ENCODE results near the gene FAM163B.

Gene FAM163B

GRCh38 chr9:133528876-133529241 is 80.3 kb downstream of the FAM163B start:
- Histone ChIP-seq H3K79me1 (ENCODE audit: low read length) (peaks cover 13% of the 10 kb centered on the region), H3K18ac (ENCODE audit: low read length) (no peak overlapping the region), H2AK5ac (ENCODE audit: low read length) (no peak overlapping the region), H2BK12ac (ENCODE audit: low read length) (peak overlapping the region; percentile 20), H3K27ac (ENCODE audit: low read depth, low read length) (no peak overlapping the region), H2BK5ac (ENCODE audit: low read depth, low read length, poor library complexity) (no peak overlapping the region), H3K4me1 (ENCODE audit: control insufficient read depth in 1 of 2, insufficient read depth in 2 of 2, low read length in 2 of 2) (peaks cover 33 to 38% of the 10 kb centered on the region in 2 experiments), H3K9ac (ENCODE audit: low read length) (no peak overlapping the region), H3K4me2 (ENCODE audit: low read length) (no peak overlapping the region), H3K4ac (ENCODE audit: low read depth, low read length) (no peak overlapping the region), H4K91ac (ENCODE audit: low read depth, low read length) (peak overlapping the region; percentile 46), H3K36me3 (ENCODE audit: control insufficient read depth in 1 of 2, insufficient read depth in 2 of 2, low read length in 2 of 2) (no peaks in the 10 kb centered on the region), H4K8ac (ENCODE audit: low read depth, low read length) (no peak overlapping the region), H3K23ac (ENCODE audit: low read length) (no peak overlapping the region), H2BK120ac (ENCODE audit: insufficient read depth, low read length, poor library complexity) (no peak overlapping the region), H3K9me3 (ENCODE audit: insufficient read depth, low read depth, low read length) (no peaks in the 10 kb centered on the region), H3K79me2 (ENCODE audit: control insufficient read depth, insufficient read depth, low read length, poor library complexity) (no peaks in the 10 kb centered on the region), H2AFZ (ENCODE audit: insufficient read depth, low read length, poor library complexity) (no peak overlapping the region), H3K4me3 (ENCODE audit: low read depth, low read length) (no peak overlapping the region), H4K12ac (ENCODE audit: low read depth, low read length) (no peak overlapping the region), H3K27me3 (ENCODE audit: insufficient read depth, low read length) (no peaks in the 10 kb centered on the region), H3K14ac (ENCODE audit: low read length) (peak overlapping the region; percentile 3)
- DNase-seq: no peak
- no CpG with 5 or more reads among the region's 11 CpGs for WGBS (ENCODE audit: extremely low coverage, insufficient coverage, insufficient read length)

GRCh38 chr9:133528001-133528875 is 81.0 kb downstream of the FAM163B start:
- H3K79me1 ChIP-seq (ENCODE audit: low read length): peaks cover 11% of the 10 kb centered on the region
- peak overlapping the region; percentile 24 for H4K8ac ChIP-seq (ENCODE audit: low read depth, low read length)
- peak overlapping the region; percentile 46 for H4K91ac ChIP-seq (ENCODE audit: low read depth, low read length)
- no CpG with 5 or more reads among the region's 22 CpGs for WGBS (ENCODE audit: extremely low coverage, insufficient coverage, insufficient read length)
- no peaks in the 10 kb centered on the region for H3K79me2 ChIP-seq (ENCODE audit: control insufficient read depth, insufficient read depth, low read length, poor library complexity)
- H2BK12ac ChIP-seq (ENCODE audit: low read length): peak overlapping the region; percentile 55
- H3K4ac ChIP-seq (ENCODE audit: low read depth, low read length): no peak overlapping the region
- no peak overlapping the region for H3K9ac ChIP-seq (ENCODE audit: low read length)
- no peak overlapping the region for H2BK5ac ChIP-seq (ENCODE audit: low read depth, low read length, poor library complexity)
- no peak overlapping the region for H3K4me2 ChIP-seq (ENCODE audit: low read length)
- H2AFZ ChIP-seq (ENCODE audit: insufficient read depth, low read length, poor library complexity): no peak overlapping the region
- H3K4me3 ChIP-seq (ENCODE audit: low read depth, low read length): no peak overlapping the region
- no peaks in the 10 kb centered on the region for H3K27me3 ChIP-seq (ENCODE audit: insufficient read depth, low read length)
- H3K36me3 ChIP-seq (ENCODE audit: control insufficient read depth in 1 of 2, insufficient read depth in 2 of 2, low read length in 2 of 2): no peaks in the 10 kb centered on the region
- peak overlapping the region; percentile 9 for H2BK120ac ChIP-seq (ENCODE audit: insufficient read depth, low read length, poor library complexity)
- peak overlapping the region; percentile 42 for H2AK5ac ChIP-seq (ENCODE audit: low read length)
- no peak overlapping the region for H4K12ac ChIP-seq (ENCODE audit: low read depth, low read length)
- no peak for DNase-seq
- peak overlapping the region; percentile 30 for H3K14ac ChIP-seq (ENCODE audit: low read length)
- H3K18ac ChIP-seq (ENCODE audit: low read length): no peak overlapping the region
- H3K27ac ChIP-seq (ENCODE audit: low read depth, low read length): no peak overlapping the region
- H3K4me1 ChIP-seq (ENCODE audit: control insufficient read depth in 1 of 2, insufficient read depth in 2 of 2, low read length in 2 of 2): peaks cover 32 to 38% of the 10 kb centered on the region in 2 experiments
- H3K9me3 ChIP-seq (ENCODE audit: insufficient read depth, low read depth, low read length): no peaks in the 10 kb centered on the region
- H3K23ac ChIP-seq (ENCODE audit: low read length): no peak overlapping the region

DNA sequence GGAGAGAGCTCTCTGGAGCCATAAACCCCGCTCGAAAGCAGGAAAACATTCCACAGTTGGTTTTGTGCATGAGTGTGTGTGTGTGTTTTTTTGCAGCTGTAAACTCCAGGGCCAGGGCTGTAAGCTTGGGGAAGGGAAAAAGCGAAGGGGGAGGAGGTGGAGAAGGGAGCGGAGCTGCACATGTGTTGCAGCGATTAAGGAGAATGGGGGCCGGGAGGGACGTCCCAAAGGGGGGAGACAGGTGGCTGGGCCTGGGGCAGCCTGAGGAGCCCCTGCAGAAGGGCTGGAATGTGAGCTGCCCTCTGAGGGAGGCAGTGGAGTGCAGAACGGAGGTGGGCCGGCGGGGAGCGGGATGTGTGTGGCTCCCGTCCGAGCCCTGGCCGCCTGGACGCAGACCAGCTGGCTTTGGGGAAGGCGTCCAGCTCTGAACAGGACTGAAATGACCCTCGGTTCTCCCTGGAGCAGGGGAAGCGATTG is 81.7 kb downstream of the FAM163B start:
- Histone ChIP-seq H3K4me3 (ENCODE audit: low read depth, low read length) (no peak overlapping the region), H3K79me2 (ENCODE audit: control insufficient read depth, insufficient read depth, low read length, poor library complexity) (no peaks in the 10 kb centered on the region), H3K4me1 (ENCODE audit: control insufficient read depth in 1 of 2, insufficient read depth in 2 of 2, low read length in 2 of 2) (peaks cover 32 to 38% of the 10 kb centered on the region in 2 experiments), H3K27ac (ENCODE audit: low read depth, low read length) (no peak overlapping the region), H3K36me3 (ENCODE audit: control insufficient read depth in 1 of 2, insufficient read depth in 2 of 2, low read length in 2 of 2) (no peaks in the 10 kb centered on the region), H3K27me3 (ENCODE audit: insufficient read depth, low read length) (no peaks in the 10 kb centered on the region), H3K23ac (ENCODE audit: low read length) (no peak overlapping the region), H3K14ac (ENCODE audit: low read length) (peak overlapping the region; percentile 30), H3K79me1 (ENCODE audit: low read length) (peaks cover 11% of the 10 kb centered on the region), H3K9me3 (ENCODE audit: insufficient read depth, low read depth, low read length) (no peaks in the 10 kb centered on the region), H2AFZ (ENCODE audit: insufficient read depth, low read length, poor library complexity) (no peak overlapping the region), H3K4me2 (ENCODE audit: low read length) (peak overlapping the region; percentile 8), H3K4ac (ENCODE audit: low read depth, low read length) (no peak overlapping the region), H2BK5ac (ENCODE audit: low read depth, low read length, poor library complexity) (no peak overlapping the region), H2BK12ac (ENCODE audit: low read length) (peak overlapping the region; percentile 55), H3K18ac (ENCODE audit: low read length) (no peak overlapping the region), H2AK5ac (ENCODE audit: low read length) (peak overlapping the region; percentile 42), H4K8ac (ENCODE audit: low read depth, low read length) (peak overlapping the region; percentile 24), H4K91ac (ENCODE audit: low read depth, low read length) (peak overlapping the region; percentile 70), H4K12ac (ENCODE audit: low read depth, low read length) (no peak overlapping the region), H3K9ac (ENCODE audit: low read length) (no peak overlapping the region), H2BK120ac (ENCODE audit: insufficient read depth, low read length, poor library complexity) (peak overlapping the region; percentile 9)
- DNase-seq: no peak
- no CpG with 5 or more reads among the region's 18 CpGs for WGBS (ENCODE audit: extremely low coverage, insufficient coverage, insufficient read length)

Measured in trophoblast cell (in vitro differentiated cells and primary cell).